Measurements from ENCODE around the gene CGNL1. TPM values are rescaled to one million over a fixed set of nuclear protein-coding genes. Genes with fewer than 3 reads are reported as not detected.

CGNL1 gene
- total RNA-seq, 1 experiment from 2014 or later = 0.31 TPM

DNA sequence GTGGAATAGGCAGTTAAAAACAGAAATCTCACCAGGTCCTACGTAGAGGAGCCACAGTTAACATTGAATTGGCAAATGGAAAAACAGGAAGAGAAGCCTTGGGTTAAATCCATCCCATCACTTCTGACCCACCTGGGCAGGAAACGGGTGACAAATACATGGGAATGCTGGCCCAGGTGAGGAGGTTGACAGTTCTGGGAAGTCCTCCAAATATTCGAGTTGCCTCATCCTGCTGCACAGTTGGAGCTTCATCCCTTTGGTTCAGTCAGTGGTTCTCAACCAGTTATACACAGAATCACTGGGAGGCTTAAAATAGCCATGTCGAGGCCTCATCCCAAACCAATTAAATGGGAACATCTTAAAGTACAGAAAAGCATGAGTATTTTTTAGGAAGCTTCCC is 220.7 kb downstream of the CGNL1 start:
- peak; percentile 31 to 46 for DNase-seq
- TF ChIP-seq, protein P1, sequence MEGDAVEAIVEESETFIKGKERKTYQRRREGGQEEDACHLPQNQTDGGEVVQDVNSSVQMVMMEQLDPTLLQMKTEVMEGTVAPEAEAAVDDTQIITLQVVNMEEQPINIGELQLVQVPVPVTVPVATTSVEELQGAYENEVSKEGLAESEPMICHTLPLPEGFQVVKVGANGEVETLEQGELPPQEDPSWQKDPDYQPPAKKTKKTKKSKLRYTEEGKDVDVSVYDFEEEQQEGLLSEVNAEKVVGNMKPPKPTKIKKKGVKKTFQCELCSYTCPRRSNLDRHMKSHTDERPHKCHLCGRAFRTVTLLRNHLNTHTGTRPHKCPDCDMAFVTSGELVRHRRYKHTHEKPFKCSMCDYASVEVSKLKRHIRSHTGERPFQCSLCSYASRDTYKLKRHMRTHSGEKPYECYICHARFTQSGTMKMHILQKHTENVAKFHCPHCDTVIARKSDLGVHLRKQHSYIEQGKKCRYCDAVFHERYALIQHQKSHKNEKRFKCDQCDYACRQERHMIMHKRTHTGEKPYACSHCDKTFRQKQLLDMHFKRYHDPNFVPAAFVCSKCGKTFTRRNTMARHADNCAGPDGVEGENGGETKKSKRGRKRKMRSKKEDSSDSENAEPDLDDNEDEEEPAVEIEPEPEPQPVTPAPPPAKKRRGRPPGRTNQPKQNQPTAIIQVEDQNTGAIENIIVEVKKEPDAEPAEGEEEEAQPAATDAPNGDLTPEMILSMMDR (conservative IDR thresholded peaks at IDR 0.05) = no peak
- no peak for TF ChIP-seq EZH2 (IDR thresholded peaks at IDR 0.05; ENCODE audit: low read depth)
- peaks cover 50% of the 10 kb centered on the region for H3K4me1 ChIP-seq (replicated peaks; ENCODE audit: insufficient read depth)
- no peaks in the 10 kb centered on the region for H3K27me3 ChIP-seq (ENCODE audit: insufficient read depth, low read depth)
- no peaks in the 10 kb centered on the region; the same call in none of the 2 replicates for H3F3A ChIP-seq (ENCODE audit: insufficient read depth, low read depth)
- H3K9me2 ChIP-seq (ENCODE audit: insufficient read depth) = no peaks in the 10 kb centered on the region
- H3K4me3 ChIP-seq = no peak overlapping the region
- H3K27ac ChIP-seq = peak overlapping the region; percentile 19; the same call in 1 of the 2 replicates
- POLR2A ChIA-PET (ENCODE audit: unreplicated experiment) = no interaction called here
- H3K36me3 ChIP-seq (ENCODE audit: low read depth) = no peaks in the 10 kb centered on the region; the same call in 1 of the 2 replicates
- no peaks in the 10 kb centered on the region for H3K9me3 ChIP-seq (ENCODE audit: insufficient read depth, low read depth)
- H3K79me2 ChIP-seq (ENCODE audit: low read depth) = peaks cover 75% of the 10 kb centered on the region
- no peaks in the 10 kb centered on the region for H4K20me1 ChIP-seq (ENCODE audit: insufficient read depth)
- CTCF ChIA-PET = no interaction called here
- H2AFZ ChIP-seq = no peak overlapping the region
- 0 out of 2 replicates have a peak overlapping the region, but pooled peaks have one; percentile 36 for H3K4me2 ChIP-seq
- BruUV-seq (replicated peaks) = no TSS peak
- intact Hi-C loops (cut with micrococcal nuclease; ENCODE audit: unreplicated experiment) = loop anchor here (1.0 kb wide), 1 partner anchor 10 kb away; no protein-coding TSS in a partner anchor

DNA sequence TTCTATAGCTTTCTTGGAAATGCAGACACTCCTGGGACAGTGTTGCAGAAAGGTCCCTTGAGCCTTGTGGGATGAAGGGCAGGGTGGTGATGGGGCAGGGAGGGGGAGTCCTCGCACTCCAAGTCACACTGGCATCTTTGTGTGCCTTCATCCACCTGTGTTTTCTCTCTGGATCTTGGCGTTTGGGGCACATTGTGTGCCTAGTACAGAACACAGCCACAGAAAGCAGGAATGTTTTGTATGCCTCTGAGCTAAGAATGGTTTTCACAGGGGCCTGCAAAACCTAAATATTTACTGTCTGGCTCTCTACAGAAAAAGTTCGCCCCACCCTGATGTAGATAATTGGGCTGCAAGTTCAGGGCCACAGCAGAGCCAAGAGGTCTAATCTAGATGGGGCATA is 221.1 kb downstream of the CGNL1 start:
- H3F3A ChIP-seq (ENCODE audit: insufficient read depth, low read depth) = no peaks in the 10 kb centered on the region; the same call in 1 of the 2 replicates
- intact Hi-C loops (cut with micrococcal nuclease; ENCODE audit: unreplicated experiment) = loop anchor here (1.0 kb wide), 1 partner anchor 10 kb away; no protein-coding TSS in a partner anchor
- POLR2A ChIA-PET (ENCODE audit: unreplicated experiment) = no interaction called here
- H3K36me3 ChIP-seq (ENCODE audit: low read depth) = no peaks in the 10 kb centered on the region; the same call in 1 of the 2 replicates
- no peaks in the 10 kb centered on the region for H4K20me1 ChIP-seq (ENCODE audit: insufficient read depth)
- peak overlapping the region; percentile 19; the same call in 1 of the 2 replicates for H3K27ac ChIP-seq
- TF ChIP-seq, protein P1 (conservative IDR thresholded peaks at IDR 0.05) = no peak
- TF ChIP-seq EZH2 (IDR thresholded peaks at IDR 0.05; ENCODE audit: low read depth) = no peak
- CTCF ChIA-PET = no interaction called here
- no TSS peak for BruUV-seq (replicated peaks)
- DNase-seq = no peak
- H3K27me3 ChIP-seq (ENCODE audit: insufficient read depth, low read depth) = no peaks in the 10 kb centered on the region
- no peak overlapping the region for H2AFZ ChIP-seq
- H3K9me3 ChIP-seq (ENCODE audit: insufficient read depth, low read depth) = no peaks in the 10 kb centered on the region
- peaks cover 50% of the 10 kb centered on the region for H3K4me1 ChIP-seq (replicated peaks; ENCODE audit: insufficient read depth)
- no peak overlapping the region for H3K4me3 ChIP-seq
- 0 out of 2 replicates have a peak overlapping the region, but pooled peaks have one; percentile 36 for H3K4me2 ChIP-seq
- H3K79me2 ChIP-seq (ENCODE audit: low read depth) = peaks cover 70% of the 10 kb centered on the region
- H3K9me2 ChIP-seq (ENCODE audit: insufficient read depth) = no peaks in the 10 kb centered on the region

DNA sequence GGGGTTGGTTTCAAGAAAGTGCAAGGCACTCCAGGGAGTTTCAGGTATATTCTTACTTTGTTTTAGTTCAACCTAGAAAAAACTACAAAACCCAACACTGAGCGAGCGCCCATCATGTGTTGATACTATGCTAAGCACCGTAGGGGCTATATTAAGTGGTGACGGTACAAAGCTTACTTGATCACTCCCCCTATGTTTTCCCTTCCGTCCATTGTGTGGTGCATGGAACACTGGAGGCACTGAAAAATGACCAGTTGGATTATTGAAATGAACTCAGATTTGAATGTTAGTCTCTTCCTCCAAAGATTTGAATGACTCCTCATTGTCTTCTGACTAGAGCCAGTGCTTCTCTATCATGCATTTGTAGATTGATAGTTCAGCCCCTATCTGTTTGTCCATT is 222.0 kb downstream of the CGNL1 start:
- Histone ChIP-seq H3K9me2 (ENCODE audit: insufficient read depth) (no peaks in the 10 kb centered on the region), H3K36me3 (ENCODE audit: low read depth) (no peaks in the 10 kb centered on the region; the same call in 1 of the 2 replicates), H3K4me1 (replicated peaks; ENCODE audit: insufficient read depth) (peaks cover 43% of the 10 kb centered on the region), H2AFZ (no peak overlapping the region), H3K4me2 (no peak overlapping the region), H3K27me3 (ENCODE audit: insufficient read depth, low read depth) (no peaks in the 10 kb centered on the region), H3F3A (ENCODE audit: insufficient read depth, low read depth) (no peaks in the 10 kb centered on the region; the same call in 1 of the 2 replicates), H4K20me1 (ENCODE audit: insufficient read depth) (no peaks in the 10 kb centered on the region), H3K9me3 (ENCODE audit: insufficient read depth, low read depth) (no peaks in the 10 kb centered on the region), H3K4me3 (no peak overlapping the region), H3K79me2 (ENCODE audit: low read depth) (peaks cover 61% of the 10 kb centered on the region), H3K27ac (no peak overlapping the region)
- ChIA-PET CTCF (no interaction called here), POLR2A (ENCODE audit: unreplicated experiment) (no interaction called here)
- DNase-seq = no peak
- intact Hi-C loops (cut with micrococcal nuclease; ENCODE audit: unreplicated experiment) = no loop called here
- no TSS peak for BruUV-seq (replicated peaks)
- TF ChIP-seq EZH2 (IDR thresholded peaks at IDR 0.05; ENCODE audit: low read depth) = no peak
- TF ChIP-seq, protein P1 (conservative IDR thresholded peaks at IDR 0.05) = no peak
